H1 (cell line): ENCODE results near the gene FBXL17. TPM values are rescaled to one million over a fixed set of nuclear protein-coding genes. Genes with fewer than 3 reads are reported as not detected.

Experiments used
- CTCF ChIA-PET: fragments of 300-600 bp; sonication (Branson Sonifier 250); formaldehyde crosslinking; loops from one replicate; lab custom pipeline; 2021; ENCODE audit not compliant: partially characterized antibody; lab: Charles Lee
- POLR2A ChIA-PET: fragments of 300-600 bp; sonication (Branson Sonifier 250); formaldehyde crosslinking; loops from one replicate; lab custom pipeline; 2021; ENCODE audit warnings: inconsistent platforms; ENCODE audit not compliant: partially characterized antibody; lab: Charles Lee
- DNase-seq, 2 experiments: peaks; one replicate each; pipeline versions ENCODE4 v3.0.0 to v3.0.0-alpha.2; 2010 to 2022; ENCODE audit warnings: low spot score in 2 of 2, low read depth in 1 of 2, mixed read lengths in 1 of 2
- FAIRE-seq: peaks from 2 replicates; lab custom pipeline; 2011; peaks lifted over from hg19 to GRCh38; lab: Jason Lieb, UNC
- H2AFZ ChIP-seq: 2 replicates; pipeline ENCODE4 v1.8.1; 2012; ENCODE audit warnings: low read length, inconsistent platforms
- H2AK5ac ChIP-seq: 2 replicates; pipeline ENCODE4 v1.6.1; 2013; ENCODE audit warnings: low read depth, low read length
- H2BK120ac ChIP-seq: replicated peaks from 2 replicates; pipeline ENCODE3; 2013; ENCODE audit warnings: low read depth, low read length, inconsistent platforms
- H2BK12ac ChIP-seq: 2 replicates; pipeline ENCODE4 v1.6.1; 2013; ENCODE audit warnings: low read depth, low read length
- H2BK15ac ChIP-seq: 2 replicates; pipeline ENCODE4 v1.6.1; 2013; ENCODE audit warnings: low read length
- H2BK20ac ChIP-seq: 2 replicates; pipeline ENCODE4 v1.6.1; 2013; ENCODE audit warnings: low read length
- H2BK5ac ChIP-seq: 2 replicates; pipeline ENCODE4 v1.6.1; 2013; ENCODE audit warnings: low read depth, low read length
- H3K14ac ChIP-seq: 2 replicates; pipeline ENCODE4 v1.6.1; 2013; ENCODE audit warnings: inconsistent platforms; ENCODE audit not compliant: insufficient read length
- H3K18ac ChIP-seq: 2 replicates; pipeline ENCODE4 v1.6.1; 2013; ENCODE audit warnings: low read length; ENCODE audit errors: extremely low read depth
- H3K23ac ChIP-seq: 2 replicates; pipeline ENCODE4 v1.6.1; 2013; ENCODE audit warnings: inconsistent platforms; ENCODE audit not compliant: insufficient read length
- H3K23me2 ChIP-seq: 2 replicates; pipeline ENCODE4 v1.6.1; 2013; ENCODE audit warnings: low read depth, low read length
- H3K27ac ChIP-seq: 2 replicates; pipeline ENCODE4 v1.6.1; 2011; ENCODE audit warnings: low read depth, low read length, inconsistent platforms
- H3K27me3 ChIP-seq, 4 experiments: replicated peaks in 1 of 4; 1 replicate in 1 of 4; 2 replicates in 3 of 4; pipeline versions ENCODE4 v1.6.1 to v1.8.1; 2011 to 2013; ENCODE audit warnings: low read length in 3 of 4, mild to moderate bottlenecking in 3 of 4, inconsistent platforms in 2 of 4, mixed read lengths in 2 of 4, moderate library complexity in 1 of 4; ENCODE audit not compliant: control insufficient read depth in 3 of 4, insufficient read depth in 3 of 4; ENCODE audit errors: extremely low read depth in 1 of 4
- H3K36me3 ChIP-seq, 4 experiments: 2 replicates each; pipeline versions ENCODE4 v1.6.1 to v1.8.1; 2011 to 2013; ENCODE audit warnings: mild to moderate bottlenecking in 4 of 4, low read length in 3 of 4, moderate library complexity in 2 of 4, control low read depth in 1 of 4, inconsistent platforms in 1 of 4; ENCODE audit not compliant: insufficient read depth in 4 of 4, control insufficient read depth in 2 of 4
- H3K4ac ChIP-seq: replicated peaks from 2 replicates; pipeline ENCODE3; 2013; ENCODE audit warnings: low read length, low read depth, mixed read lengths, inconsistent platforms; ENCODE audit not compliant: insufficient read length
- H3K4me1 ChIP-seq, 4 experiments: replicated peaks in 1 of 4; 1 replicate in 1 of 4; 2 replicates in 3 of 4; pipeline versions ENCODE4 v1.6.1 to v1.8.1; 2011 to 2013; ENCODE audit warnings: low read length in 3 of 4, inconsistent platforms in 2 of 4, mixed read lengths in 1 of 4; ENCODE audit not compliant: insufficient read depth in 4 of 4, control insufficient read depth in 3 of 4
- H3K4me2 ChIP-seq, 2 experiments: 2 replicates each; pipeline versions ENCODE4 v1.6.1 to v1.8.1; 2011 to 2013; ENCODE audit warnings: low read depth in 2 of 2, low read length in 2 of 2, control low read depth in 1 of 2, inconsistent platforms in 1 of 2, mild to moderate bottlenecking in 1 of 2; ENCODE audit not compliant: insufficient read depth in 1 of 2
- H3K4me3 ChIP-seq, 4 experiments: fragments of 200-600, 300-600 bp in 1 of 4; sonication (generic), shearing (Covaris generic), sonication (Bioruptor Twin) in 1 of 4; 2 replicates each; pipeline versions ENCODE4 v1.5.1 to v1.8.1; 2011 to 2016; ENCODE audit warnings: low read length in 4 of 4, low read depth in 3 of 4, control low read depth in 2 of 4, inconsistent platforms in 2 of 4, mild to moderate bottlenecking in 2 of 4, mixed read lengths in 1 of 4, moderate library complexity in 1 of 4; ENCODE audit not compliant: insufficient read depth in 2 of 4; ENCODE audit errors: extremely low read depth in 1 of 4
- H3K56ac ChIP-seq: replicated peaks from 2 replicates; pipeline ENCODE3; 2013; ENCODE audit warnings: low read depth, mild to moderate bottlenecking, mixed read lengths, low read length, inconsistent platforms; ENCODE audit not compliant: insufficient read length
- H3K79me1 ChIP-seq: 2 replicates; pipeline ENCODE4 v1.6.1; 2013; ENCODE audit warnings: low read depth, low read length, control low read depth
- H3K79me2 ChIP-seq, 2 experiments: 2 replicates each; pipeline versions ENCODE4 v1.6.1 to v1.8.1; 2012 to 2013; ENCODE audit warnings: low read length in 2 of 2, mild to moderate bottlenecking in 2 of 2, inconsistent platforms in 1 of 2; ENCODE audit not compliant: insufficient read depth in 2 of 2, control insufficient read depth in 1 of 2
- H3K9ac ChIP-seq, 4 experiments: replicated peaks in 1 of 4; 1 replicate in 1 of 4; 2 replicates in 3 of 4; pipeline versions ENCODE4 v1.6.1 to v1.8.1; 2011 to 2013; ENCODE audit warnings: low read depth in 3 of 4, low read length in 3 of 4, control low read depth in 2 of 4, mild to moderate bottlenecking in 2 of 4, moderate library complexity in 2 of 4, inconsistent platforms in 1 of 4; ENCODE audit errors: extremely low read depth in 1 of 4
- H3K9me3 ChIP-seq, 2 experiments: 2 replicates each; pipeline versions ENCODE4 v1.6.1 to v1.8.1; 2012 to 2013; ENCODE audit warnings: mild to moderate bottlenecking in 2 of 2, moderate library complexity in 2 of 2, control low read depth in 1 of 2, inconsistent platforms in 1 of 2, low read depth in 1 of 2, low read length in 1 of 2, mixed read lengths in 1 of 2; ENCODE audit not compliant: insufficient read depth in 2 of 2
- H4K20me1 ChIP-seq, 2 experiments: replicated peaks in 1 of 2; 2 replicates each; pipeline versions ENCODE3 to v1.8.1; 2011 to 2013; ENCODE audit warnings: inconsistent platforms in 2 of 2, low read length in 2 of 2, mild to moderate bottlenecking in 1 of 2; ENCODE audit not compliant: insufficient read depth in 2 of 2, control insufficient read depth in 1 of 2
- H4K5ac ChIP-seq: 2 replicates; pipeline ENCODE4 v1.6.1; 2013; ENCODE audit warnings: low read length, low read depth, mixed read lengths, inconsistent platforms; ENCODE audit not compliant: insufficient read length
- H4K8ac ChIP-seq: 2 replicates; pipeline ENCODE4 v1.8.0; 2013; ENCODE audit warnings: mild to moderate bottlenecking, moderate library complexity, low read length, inconsistent platforms; ENCODE audit not compliant: insufficient read depth; ENCODE audit errors: extremely low read depth
- H4K91ac ChIP-seq: replicated peaks from 2 replicates; pipeline ENCODE3; 2013; ENCODE audit warnings: low read length, mixed read lengths, inconsistent platforms; ENCODE audit not compliant: insufficient read length
- CEBPB ChIP-seq: IDR thresholded peaks from 2 replicates; pipeline ENCODE4 v1.6.1; 2012; ENCODE audit warnings: low read depth, low read length
- CHD2 ChIP-seq: IDR thresholded peaks from 2 replicates; pipeline ENCODE4 v1.6.1; 2012; ENCODE audit warnings: low read length, improper control_type of control experiment
- CTCF ChIP-seq, 3 experiments: IDR thresholded peaks; 1 replicate in 2 of 3; 2 replicates in 1 of 3; pipeline versions ENCODE4 v1.5.1 to v1.6.1; 2011; ENCODE audit warnings: low read length in 3 of 3, mild to moderate bottlenecking in 3 of 3, inconsistent platforms in 2 of 3, low read depth in 1 of 3, moderate library complexity in 1 of 3; ENCODE audit not compliant: insufficient read depth in 1 of 3; ENCODE audit errors: control extremely low read depth in 1 of 3
- GABPA ChIP-seq: IDR thresholded peaks from 2 replicates; pipeline ENCODE4 v1.6.1; 2011; ENCODE audit warnings: mild to moderate bottlenecking, low read length, moderate library complexity, borderline replicate concordance; ENCODE audit not compliant: insufficient read depth
- GTF2F1 ChIP-seq: IDR thresholded peaks from 2 replicates; pipeline ENCODE4 v1.6.1; 2012; ENCODE audit warnings: low read depth, low read length, improper control_type of control experiment, borderline replicate concordance
- KDM5A ChIP-seq: fragments of 200-600 bp; IDR thresholded peaks from 2 replicates; pipeline ENCODE4 v1.7.1; 2012; ENCODE audit warnings: mild to moderate bottlenecking, low read length, inconsistent platforms, mixed read lengths
- POLR2A ChIP-seq, 2 experiments: IDR thresholded peaks; 1 replicate in 1 of 2; 2 replicates in 1 of 2; pipeline ENCODE4 v1.6.1; 2011; ENCODE audit warnings: low read depth in 2 of 2, low read length in 2 of 2, mild to moderate bottlenecking in 2 of 2; ENCODE audit errors: control extremely low read depth in 1 of 2
- RAD21 ChIP-seq, 2 experiments: IDR thresholded peaks in 1 of 2; conservative IDR thresholded peaks in 1 of 2; 2 replicates each; pipeline ENCODE4 v1.6.1; 2011; ENCODE audit warnings: low read depth in 2 of 2, low read length in 2 of 2, improper control_type of control experiment in 1 of 2, inconsistent platforms in 1 of 2, mild to moderate bottlenecking in 1 of 2, moderate library complexity in 1 of 2
- RNF2 ChIP-seq: fragments of 200-900, 300-1000 bp; sonication (generic); IDR thresholded peaks from 2 replicates; pipeline ENCODE4 v1.7.1; 2016; ENCODE audit warnings: borderline replicate concordance, low read depth, mild to moderate bottlenecking, antibody characterized with exemption, low read length; ENCODE audit not compliant: poor library complexity, severe bottlenecking; ENCODE audit errors: missing control alignments
- SIX5 ChIP-seq: IDR thresholded peaks from 2 replicates; pipeline ENCODE4 v1.6.1; 2011; ENCODE audit warnings: mild to moderate bottlenecking, low read depth, low read length
- SUZ12 ChIP-seq: fragments of 200-600 bp; sonication (generic); IDR thresholded peaks from 2 replicates; pipeline ENCODE4 v1.6.1; 2012; ENCODE audit warnings: mild to moderate bottlenecking, inconsistent platforms, low read length, moderate library complexity, mixed read lengths
- TEAD4 ChIP-seq: IDR thresholded peaks from 2 replicates; pipeline ENCODE4 v1.6.1; 2012; ENCODE audit warnings: low read depth, low read length, inconsistent platforms, mixed read lengths
- WGBS, 2 experiments: shearing (Covaris generic) in 1 of 2; methylation state at CpG; one replicate each; pipeline versions ENCODE4 v1.1.6 to v1.1.7; 2013 to 2015; ENCODE audit warnings: low lambda C conversion rate in 2 of 2, mixed read lengths in 2 of 2, inconsistent platforms in 1 of 2, low coverage in 1 of 2, missing lambda C conversion rate in 1 of 2; ENCODE audit not compliant: insufficient replicate concordance in 2 of 2, insufficient coverage in 1 of 2, insufficient read length in 1 of 2; ENCODE audit errors: extremely low coverage in 1 of 2, missing lambda C conversion rate in 1 of 2; 5-methylcytosine and 5-hydroxymethylcytosine counted together
- polyA plus RNA-seq, 7 experiments: library from polyadenylated mRNA; depleted of rRNA in 3 of 7; stranded (reverse) in 5 of 7; unstranded in 2 of 7; fragments of >200 nt in 5 of 7; fragments of 200-250 nt in 2 of 7; gene quantifications; 1 replicate in 5 of 7; 2 replicates in 1 of 7; 4 replicates in 1 of 7; pipeline versions ENCODE4 v1.2.1 to v1.2.3, GENCODE V29; 2011 to 2013; ENCODE audit warnings: missing spikeins in 2 of 7, mixed read lengths in 2 of 7
- total RNA-seq: library from RNA; stranded (reverse); fragmentation: NEBNext Ultra II Directional; extraction: Animal tissue kit (Norgen Biotek cat#: 25700); gene quantifications from 2 replicates; pipeline ENCODE4 v1.2.1, GENCODE V29; 2021

The FBXL17 gene
- total and polyA plus RNA-seq, 2 of the 8 experiments (the other 6 are each of a cell fraction or from before 2014, with no cell fraction given): 0.35 to 4.3 TPM

DNA sequence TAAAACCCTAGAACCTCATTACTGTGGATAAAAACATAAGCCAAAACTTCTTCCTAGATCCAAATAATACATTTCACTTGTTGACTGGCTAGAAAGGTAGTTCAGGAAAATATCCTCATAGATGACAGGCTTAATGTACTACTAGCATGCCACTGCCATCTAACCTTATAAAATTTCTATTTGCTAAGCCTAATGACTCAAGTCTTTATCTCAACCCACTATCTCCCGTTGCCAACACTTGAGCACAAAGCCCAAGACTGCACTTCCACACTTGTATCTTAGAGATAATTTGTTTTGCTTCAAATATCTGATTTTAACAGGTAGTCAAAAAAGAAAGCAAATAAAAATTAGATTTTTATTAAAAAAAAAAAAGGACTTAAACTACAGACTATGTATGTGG lies 42.7 kb downstream of the FBXL17 start:
- no peak overlapping the region for H3K23ac ChIP-seq
- no peak overlapping the region for H2BK5ac ChIP-seq
- no peak overlapping the region for H3K9ac ChIP-seq
- H3K79me2 ChIP-seq: no peaks in the 10 kb centered on the region
- no peak overlapping the region for H3K4me2 ChIP-seq
- H2BK20ac ChIP-seq: no peak overlapping the region
- no peak overlapping the region for H2BK12ac ChIP-seq
- H3K4me3 ChIP-seq: no peak overlapping the region
- no peaks in the 10 kb centered on the region for H3K4me1 ChIP-seq
- no peak overlapping the region for H4K5ac ChIP-seq
- ChIA-PET CTCF (no interaction called here), POLR2A (no interaction called here)
- H3K27ac ChIP-seq: no peak overlapping the region
- H3K36me3 ChIP-seq: no peaks in the 10 kb centered on the region
- H4K20me1 ChIP-seq: no peaks in the 10 kb centered on the region
- H2AFZ ChIP-seq: no peak overlapping the region
- H2BK15ac ChIP-seq: no peak overlapping the region
- H3K23me2 ChIP-seq: no peaks in the 10 kb centered on the region
- H3K27me3 ChIP-seq: no peaks in the 10 kb centered on the region
- H2AK5ac ChIP-seq: no peak overlapping the region
- no peak for DNase-seq
- no peak overlapping the region for H3K4ac ChIP-seq
- H4K8ac ChIP-seq: no peak overlapping the region
- H4K91ac ChIP-seq: no peak overlapping the region
- H2BK120ac ChIP-seq: no peak overlapping the region
- H3K14ac ChIP-seq: no peak overlapping the region
- FAIRE-seq: no peak
- no peak overlapping the region for H3K18ac ChIP-seq
- no peaks in the 10 kb centered on the region for H3K79me1 ChIP-seq
- 80% methylated on average over 1 of the region's 1 CpG; no CpG with 5 or more reads in 1 of the 2 experiments for WGBS, 2 experiments
- H3K56ac ChIP-seq: no peak overlapping the region
- H3K9me3 ChIP-seq: no peaks in the 10 kb centered on the region
- TF ChIP-seq CHD2 (no peak), KDM5A (no peak), RAD21 (IDR thresholded peaks at IDR 0.05 in 1 of 2, conservative IDR thresholded peaks at IDR 0.05 in 1 of 2; ENCODE audit: low read depth in 2 of 2, low read length in 2 of 2) (no peak), GABPA (no peak), RNF2 (no peak), CTCF (IDR thresholded peaks at IDR 0.05; ENCODE audit: control extremely low read depth in 1 of 3, insufficient read depth in 1 of 3, low read depth in 1 of 3, low read length in 3 of 3) (no peak), GTF2F1 (no peak), SIX5 (no peak), CEBPB (no peak), TEAD4 (no peak), POLR2A (IDR thresholded peaks at IDR 0.05; ENCODE audit: control extremely low read depth in 1 of 2, low read depth in 2 of 2, low read length in 2 of 2) (no peak), SUZ12 (no peak)
